Kidney tubule cell (primary cell): ENCODE results near the gene EHD4.
A peak's percentile ranks its signal among the peaks of the same experiment; 100 is the strongest.

Source experiments
- DNase-seq: peaks from one replicate; pipeline ENCODE4 v3.0.0-alpha.2; 2018; ENCODE audit warnings: low spot score

EHD4 gene

GRCh38 chr15:41895957-41896356 lies 76.4 kb downstream of the EHD4 start:
- no peak for DNase-seq

GRCh38 chr15:41895491-41895890 lies 76.9 kb downstream of the EHD4 start:
- DNase-seq: no peak

GRCh38 chr15:41894791-41895463 lies 77.4 kb downstream of the EHD4 start:
- DNase-seq: peak; percentile 88

GRCh38 chr15:41894251-41894790 lies 78.0 kb downstream of the EHD4 start:
- DNase-seq: no peak

GRCh38 chr15:41893422-41894250 lies 78.7 kb downstream of the EHD4 start, which contains the start of gene SPTBN5:
TSS of gene SPTBN5 (minus strand) at chr15:41894053. CDS start at chr15:41893497, 556 bp downstream.
- DNase-seq: no peak

GRCh38 chr15:41892621-41893421 lies 79.5 kb downstream of the EHD4 start:
- peak; percentile 71 for DNase-seq

GRCh38 chr15:41891946-41892345 lies 80.4 kb downstream of the EHD4 start:
- peak; percentile 27 for DNase-seq

- DNase-seq: no peak
These were observed 81.1 kb downstream of the EHD4 start for GRCh38 chr15:41891226-41891625.

GRCh38 chr15:41890050-41890690 lies 82.2 kb downstream of the EHD4 start:
- DNase-seq: no peak

GRCh38 chr15:41888662-41889253 lies 83.6 kb downstream of the EHD4 start:
- DNase-seq: no peak

- DNase-seq: no peak
These were observed 84.5 kb downstream of the EHD4 start for GRCh38 chr15:41887893-41888292.

- no peak for DNase-seq
These were observed 85.2 kb downstream of the EHD4 start for GRCh38 chr15:41887161-41887560.

- no peak for DNase-seq
These were observed 85.6 kb downstream of the EHD4 start for GRCh38 chr15:41886741-41887140.

- no peak for DNase-seq
These were observed 86.5 kb downstream of the EHD4 start for GRCh38 chr15:41885841-41886240.

- no peak for DNase-seq
These were observed 87.0 kb downstream of the EHD4 start for GRCh38 chr15:41885321-41885720.

- no peak for DNase-seq
These were observed 87.9 kb downstream of the EHD4 start for GRCh38 chr15:41884458-41884857.

GRCh38 chr15:41883484-41883825 lies 88.9 kb downstream of the EHD4 start:
- no peak for DNase-seq

- DNase-seq: peak; percentile 25
These were observed 89.5 kb downstream of the EHD4 start for GRCh38 chr15:41882689-41883483.

- DNase-seq: peak; percentile 14
These were observed 90.3 kb downstream of the EHD4 start for GRCh38 chr15:41881920-41882688.

- DNase-seq: no peak
These were observed 90.8 kb downstream of the EHD4 start for GRCh38 chr15:41881550-41881919.
